K562 (cell line): ENCODE results near the gene NMNAT1. TPM values are rescaled to one million over a fixed set of nuclear protein-coding genes. Genes with fewer than 3 reads are reported as not detected.
A peak's percentile ranks its signal among the peaks of the same experiment; 100 is the strongest.

Source experiments
- BRD9 ChIP-seq: fragments of 450-650 bp; IDR thresholded peaks from 2 replicates; pipeline ENCODE4 v1.6.1; 2018; ENCODE audit warnings: low read depth; ENCODE audit not compliant: partially characterized antibody
- CBX5 ChIP-seq: IDR thresholded peaks from 2 replicates; pipeline ENCODE4 v1.6.1; 2014; ENCODE audit warnings: low read depth, borderline replicate concordance
- CCAR2 ChIP-seq: fragments of 200-400 bp; formaldehyde crosslinking; IDR thresholded peaks from 2 replicates; pipeline ENCODE4 v1.6.1; 2017; ENCODE audit warnings: mild to moderate bottlenecking, low read depth, low read length
- DACH1 ChIP-seq: fragments of 450-650 bp; IDR thresholded peaks from 2 replicates; pipeline ENCODE4 v1.6.1; 2018; ENCODE audit not compliant: partially characterized antibody
- E2F6 ChIP-seq, 2 experiments: IDR thresholded peaks; 2 replicates each; pipeline ENCODE4 v1.6.1; 2011; ENCODE audit warnings: borderline replicate concordance in 1 of 2, control low read depth in 1 of 2, low read depth in 1 of 2, low read length in 1 of 2, mild to moderate bottlenecking in 1 of 2, mixed read lengths in 1 of 2, moderate library complexity in 1 of 2; ENCODE audit not compliant: insufficient read depth in 1 of 2, insufficient read length in 1 of 2, poor library complexity in 1 of 2, severe bottlenecking in 1 of 2; ENCODE audit errors: extremely low read depth in 1 of 2
- HNRNPLL ChIP-seq: fragments of 200-400 bp; formaldehyde crosslinking; IDR thresholded peaks from 2 replicates; pipeline ENCODE4 v1.6.1; 2017; ENCODE audit warnings: low read length, low read depth, mild to moderate bottlenecking; ENCODE audit not compliant: poor library complexity, severe bottlenecking
- ILF3 ChIP-seq: fragments of 450-650 bp; IDR thresholded peaks from 2 replicates; pipeline ENCODE4 v1.6.1; 2018; ENCODE audit warnings: antibody characterized with exemption, mild to moderate bottlenecking, moderate library complexity, borderline replicate concordance
- MEF2D ChIP-seq: conservative IDR thresholded peaks from 2 replicates; pipeline ENCODE4 v1.6.1; 2016; ENCODE audit warnings: low read depth, missing genetic modification characterization, missing compliant biosample characterization
- POU5F1 ChIP-seq: fragments of 150-350 bp; IDR thresholded peaks from 2 replicates; pipeline ENCODE4 v1.6.1; 2014; ENCODE audit warnings: borderline replicate concordance, low read length, low read depth, mild to moderate bottlenecking; ENCODE audit not compliant: partially characterized antibody
- RNF219 ChIP-seq: fragments of 250-450 bp; sonication (Bioruptor Pico); IDR thresholded peaks from 2 replicates; pipeline ENCODE4 v1.5.0; 2022; ENCODE audit warnings: mild to moderate bottlenecking
- SMARCE1 ChIP-seq: fragments of 450-650 bp; IDR thresholded peaks from 2 replicates; pipeline ENCODE4 v1.7.1; 2016; ENCODE audit warnings: mild to moderate bottlenecking
- SRSF9 ChIP-seq: fragments of 200-400 bp; formaldehyde crosslinking; IDR thresholded peaks from 2 replicates; pipeline ENCODE4 v1.6.1; 2017; ENCODE audit warnings: low read depth, low read length, borderline replicate concordance
- SUPT5H ChIP-seq: fragments of 450-650 bp; IDR thresholded peaks from 2 replicates; pipeline ENCODE4 v1.6.1; 2016
- ZBED1 ChIP-seq: IDR thresholded peaks from 2 replicates; pipeline ENCODE4 v1.6.1; 2014
- ZNF224 ChIP-seq: sonication (generic); formaldehyde crosslinking; IDR thresholded peaks from 2 replicates; pipeline ENCODE4 v1.8.0; 2022; ENCODE audit warnings: mild to moderate bottlenecking, missing genetic modification reagents
- ZNF639 ChIP-seq, 2 experiments: fragments of 200-800 bp in 1 of 2; sonication (Bioruptor generic) in 1 of 2; sonication (generic) in 1 of 2; formaldehyde crosslinking in 1 of 2; IDR thresholded peaks in 1 of 2; conservative IDR thresholded peaks in 1 of 2; 2 replicates each; pipeline versions ENCODE4 v1.5.0 to v1.6.1; 2016 to 2020; ENCODE audit warnings: missing compliant biosample characterization in 1 of 2, missing genetic modification characterization in 1 of 2, missing genetic modification reagents in 1 of 2
- polyA plus RNA-seq, 8 experiments: library from polyadenylated mRNA; depleted of rRNA in 4 of 8; stranded (reverse) in 5 of 8; unstranded in 3 of 8; fragments of >200 nt; fragmentation: Nextera tagmentation in 2 of 8; fragmentation: Illumina TruSeq in 1 of 8; extraction: Ambion mirVana in 2 of 8; extraction: Trizol in 1 of 8; gene quantifications; 2 replicates each; pipeline versions ENCODE4 v1.2.1 to v1.2.3, GENCODE V29; 2011 to 2014; ENCODE audit warnings: inconsistent platforms in 1 of 8, missing spikeins in 1 of 8
- total RNA-seq, 7 experiments: library from RNA; depleted of rRNA in 6 of 7; stranded (reverse); fragments of >200 nt in 6 of 7; fragmentation: Illumina TruSeq in 2 of 7; extraction: Trizol in 2 of 7; gene quantifications; 2 replicates each; pipeline versions ENCODE4 v1.2.1 to v1.2.3, GENCODE V29; 2011 to 2021; ENCODE audit warnings: low replicate concordance in 1 of 7
- TF ChIP-seq, protein P1 (sequence below): fragments of 450-650 bp; IDR thresholded peaks from 2 replicates; pipeline ENCODE4 v1.6.1; 2018; ENCODE audit warnings: mild to moderate bottlenecking, low read depth; ENCODE audit not compliant: partially characterized antibody
- TF ChIP-seq, protein P2 (sequence below): fragments of 450-650 bp; formaldehyde crosslinking; IDR thresholded peaks from 2 replicates; pipeline ENCODE4 v1.4.0; 2020; ENCODE audit warnings: mild to moderate bottlenecking, moderate library complexity

The NMNAT1 gene
- total and polyA plus RNA-seq, 9 of the 15 experiments (the other 6 are each of a cell fraction or from before 2014, with no cell fraction given): 5.1 to 14.6 (median 12.1) TPM

DNA sequence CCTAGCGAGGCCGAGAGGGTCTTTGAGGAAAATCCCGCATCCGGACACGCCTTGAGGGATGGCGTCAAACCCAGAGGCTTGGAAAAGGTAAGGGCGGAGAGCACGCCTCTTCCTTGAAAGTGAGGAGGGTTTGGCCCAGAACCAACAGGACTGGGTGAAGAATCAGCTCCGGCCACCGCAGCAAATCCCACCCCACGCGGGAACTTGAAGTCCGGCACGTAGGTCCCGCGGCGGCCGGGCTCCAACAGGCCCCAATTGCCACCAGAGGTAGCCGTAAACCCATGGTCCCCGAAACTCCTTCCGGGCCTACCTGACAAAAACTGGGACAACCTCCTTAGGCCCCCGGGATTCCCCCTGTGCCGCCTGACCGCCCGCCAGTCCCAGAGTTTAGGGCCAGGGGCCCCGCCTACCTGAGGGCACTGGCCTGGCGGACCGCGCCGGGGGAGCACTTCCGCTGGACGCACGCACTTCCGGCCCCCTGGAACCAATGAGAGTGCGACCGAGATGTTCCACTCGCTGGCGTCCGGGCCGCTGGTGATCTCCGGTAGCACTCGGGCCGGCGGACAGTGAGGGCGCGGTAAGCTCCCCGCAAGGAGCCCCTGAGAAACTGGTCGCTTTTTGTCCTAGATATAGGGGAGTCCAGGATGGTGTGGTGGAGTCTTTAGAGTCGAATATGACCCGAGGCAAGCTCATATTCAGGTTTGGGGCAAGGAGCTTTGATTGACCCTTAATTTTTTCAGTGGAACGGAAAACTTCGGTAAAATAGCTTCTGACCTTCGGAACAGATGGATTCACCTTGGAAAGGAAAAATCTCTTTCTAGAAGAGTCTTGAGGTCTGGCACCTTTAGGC, at the start of gene NMNAT1, which contains the start of gene LZIC (continued):
- TF ChIP-seq SRSF9 (no peak), BRD9 (peak; percentile 15), RNF219 (CRISPR knock-in tag) (no peak; the same call in 1 of the 2 replicates), POU5F1 (peak; percentile 81), ILF3 (no peak; the same call in 1 of the 2 replicates), HNRNPLL (no peak), E2F6 (IDR thresholded peaks at IDR 0.05; ENCODE audit: borderline replicate concordance in 1 of 2, extremely low read depth in 1 of 2, insufficient read depth in 1 of 2, insufficient read length in 1 of 2, low read depth in 1 of 2, low read length in 1 of 2, poor library complexity in 1 of 2, severe bottlenecking in 1 of 2) (peak; percentile 44 to 63), ZNF224 (CRISPR knock-in tag) (no peak), ZBED1 (peak; percentile 91), CBX5 (peak; percentile 80; the same call in 1 of the 2 replicates), SMARCE1 (no peak), SUPT5H (peak; percentile 97), DACH1 (no peak), ZNF639 (CRISPR knock-in tag; conservative IDR thresholded peaks at IDR 0.05 in 1 of 2, IDR thresholded peaks at IDR 0.05 in 1 of 2) (peak in 1 of 2 experiments; percentile 96; a peak in 2 of 4 replicates), MEF2D (tag) (peak; percentile 49; the same call in 1 of the 2 replicates), CCAR2 (no peak)
- TF ChIP-seq, protein P1, sequence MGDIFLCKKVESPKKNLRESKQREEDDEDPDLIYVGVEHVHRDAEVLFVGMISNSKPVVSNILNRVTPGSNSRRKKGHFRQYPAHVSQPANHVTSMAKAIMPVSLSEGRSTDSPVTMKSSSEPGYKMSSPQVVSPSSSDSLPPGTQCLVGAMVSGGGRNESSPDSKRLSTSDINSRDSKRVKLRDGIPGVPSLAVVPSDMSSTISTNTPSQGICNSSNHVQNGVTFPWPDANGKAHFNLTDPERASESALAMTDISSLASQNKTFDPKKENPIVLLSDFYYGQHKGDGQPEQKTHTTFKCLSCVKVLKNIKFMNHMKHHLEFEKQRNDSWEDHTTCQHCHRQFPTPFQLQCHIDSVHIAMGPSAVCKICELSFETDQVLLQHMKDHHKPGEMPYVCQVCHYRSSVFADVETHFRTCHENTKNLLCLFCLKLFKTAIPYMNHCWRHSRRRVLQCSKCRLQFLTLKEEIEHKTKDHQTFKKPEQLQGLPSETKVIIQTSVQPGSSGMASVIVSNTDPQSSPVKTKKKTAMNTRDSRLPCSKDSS: no peak
- TF ChIP-seq, protein P2, sequence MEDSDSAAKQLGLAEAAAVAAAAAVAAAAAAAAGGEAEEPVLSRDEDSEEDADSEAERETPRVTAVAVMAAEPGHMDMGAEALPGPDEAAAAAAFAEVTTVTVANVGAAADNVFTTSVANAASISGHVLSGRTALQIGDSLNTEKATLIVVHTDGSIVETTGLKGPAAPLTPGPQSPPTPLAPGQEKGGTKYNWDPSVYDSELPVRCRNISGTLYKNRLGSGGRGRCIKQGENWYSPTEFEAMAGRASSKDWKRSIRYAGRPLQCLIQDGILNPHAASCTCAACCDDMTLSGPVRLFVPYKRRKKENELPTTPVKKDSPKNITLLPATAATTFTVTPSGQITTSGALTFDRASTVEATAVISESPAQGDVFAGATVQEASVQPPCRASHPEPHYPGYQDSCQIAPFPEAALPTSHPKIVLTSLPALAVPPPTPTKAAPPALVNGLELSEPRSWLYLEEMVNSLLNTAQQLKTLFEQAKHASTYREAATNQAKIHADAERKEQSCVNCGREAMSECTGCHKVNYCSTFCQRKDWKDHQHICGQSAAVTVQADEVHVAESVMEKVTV (CRISPR knock-in tag): peak; percentile 50; the same call in 1 of the 2 replicates
